Fibroblast of villous mesenchyme (primary cell): ENCODE measurements around the gene TUBE1. TPM values are rescaled to one million over a fixed set of nuclear protein-coding genes. Genes with fewer than 3 reads are reported as not detected.
"Not testable (repeated sequence)": the region's sequence is repeated elsewhere in the genome, so short reads cannot be mapped to it uniquely, and the experiment has no call there.

Experiments
- DNase-seq: peaks from one replicate; pipeline ENCODE4 v3.0.0-alpha.2; 2010; ENCODE audit warnings: low read depth
- H3K4me3 ChIP-seq: 2 replicates; pipeline ENCODE4 v1.5.1; 2011; ENCODE audit warnings: low read depth, mild to moderate bottlenecking, low read length
- CTCF ChIP-seq: IDR thresholded peaks from 2 replicates; pipeline ENCODE4 v1.5.1; 2012; ENCODE audit warnings: low read depth, mild to moderate bottlenecking, low read length; ENCODE audit not compliant: insufficient read depth
- total RNA-seq: library from RNA; depleted of rRNA; stranded (reverse); fragments of >200 nt; gene quantifications from 2 replicates; pipeline ENCODE4 v1.2.3, GENCODE V29; 2012

Gene TUBE1
- total RNA-seq, 1 donor, result 31.5 TPM

- no peak overlapping the region for H3K4me3 ChIP-seq
- no peak for TF ChIP-seq CTCF
- DNase-seq, result no peak
Observed at GRCh38 chr6:112065426-112065986, 21.8 kb downstream of the TUBE1 start.

- no peak for TF ChIP-seq CTCF
- no peak for DNase-seq
- no peak overlapping the region for H3K4me3 ChIP-seq
Observed at GRCh38 chr6:112062966-112063365, 24.3 kb downstream of the TUBE1 start.

GRCh38 chr6:112061605-112062004 lies 25.7 kb downstream of the TUBE1 start:
- no peak for TF ChIP-seq CTCF
- DNase-seq, result no peak
- no peak overlapping the region for H3K4me3 ChIP-seq

GRCh38 chr6:112058243-112059032 lies 28.8 kb downstream of the TUBE1 start:
- H3K4me3 ChIP-seq, result no peak overlapping the region
- no peak for DNase-seq
- no peak for TF ChIP-seq CTCF

- no peak for DNase-seq
- H3K4me3 ChIP-seq, result no peak overlapping the region
- no peak for TF ChIP-seq CTCF
Observed at GRCh38 chr6:112054555-112055190, 32.6 kb downstream of the TUBE1 start.

- no peak for TF ChIP-seq CTCF
- DNase-seq, result no peak
- no peak within 1 kb of the TSS for H3K4me3 ChIP-seq
Observed at GRCh38 chr6:112054001-112054400, 33.3 kb downstream of the TUBE1 start, which contains the start of gene CCN6. Gene CCN6, plus strand, starts transcription at chr6:112054104. Its CDS starts 254 bp downstream, at chr6:112054358.

- not testable (repeated sequence) for DNase-seq, H3K4me3 ChIP-seq
Observed at GRCh38 chr6:112051251-112051740, 36.0 kb downstream of the TUBE1 start.
